SU-DHL-6 (cell line): ENCODE data around the gene CIB4.

ENCODE experiments used
- H2AFZ ChIP-seq: fragments of 200-600 bp; sonication (generic); 2 replicates; pipeline ENCODE4 v1.6.1; 2014; ENCODE audit warnings: low read depth, mild to moderate bottlenecking, moderate library complexity, mixed read lengths, antibody characterized with exemption, low read length; ENCODE audit not compliant: severe bottlenecking
- H3F3A ChIP-seq: fragments of 200-600 bp; shearing (Covaris generic); 2 replicates; pipeline ENCODE4 v1.6.0; 2016; ENCODE audit warnings: antibody characterized with exemption, mild to moderate bottlenecking; ENCODE audit not compliant: insufficient read depth
- H3K27ac ChIP-seq: fragments of 200-600 bp; sonication (generic); 2 replicates; pipeline ENCODE4 v1.5.1; 2016; ENCODE audit warnings: low read depth, mild to moderate bottlenecking, low read length, moderate library complexity, mixed read lengths
- H3K27me3 ChIP-seq: fragments of 200-600 bp; sonication (generic), shearing (Covaris generic); 2 replicates; pipeline ENCODE4 v1.6.0; 2014; ENCODE audit warnings: mild to moderate bottlenecking, low read length
- H3K36me3 ChIP-seq: fragments of 200-600 bp; sonication (generic); 2 replicates; pipeline ENCODE4 v1.6.1; 2014; ENCODE audit warnings: mild to moderate bottlenecking, low read length, mixed read lengths
- H3K4me2 ChIP-seq: fragments of 300-600, 200-600 bp; shearing (Covaris generic), sonication (generic); 2 replicates; pipeline ENCODE4 v1.6.0; 2014; ENCODE audit warnings: low read length, low read depth, mild to moderate bottlenecking; ENCODE audit not compliant: poor library complexity, severe bottlenecking
- H3K4me3 ChIP-seq: fragments of 200-600 bp; sonication (generic); 2 replicates; pipeline ENCODE4 v1.5.1; 2014; ENCODE audit warnings: antibody characterized with exemption, low read length, mild to moderate bottlenecking, mixed read lengths; ENCODE audit not compliant: insufficient read depth, poor library complexity, severe bottlenecking
- H3K79me2 ChIP-seq: fragments of 200-600 bp; sonication (generic); 2 replicates; pipeline ENCODE4 v1.6.1; 2014; ENCODE audit warnings: mild to moderate bottlenecking, low read length, moderate library complexity; ENCODE audit not compliant: insufficient read depth
- H3K9ac ChIP-seq: fragments of 200-600 bp; sonication (generic); 2 replicates; pipeline ENCODE4 v1.7.0; 2014; ENCODE audit warnings: mild to moderate bottlenecking, low read length
- H3K9me2 ChIP-seq: fragments of 200-600 bp; sonication (generic); replicated peaks from 2 replicates; pipeline ENCODE4 v1.6.1; 2014; ENCODE audit warnings: low read length; ENCODE audit not compliant: insufficient read depth
- H3K9me3 ChIP-seq: fragments of 200-600 bp; sonication (generic); 2 replicates; pipeline ENCODE4 v1.6.1; 2014; ENCODE audit warnings: low read length, mixed read lengths; ENCODE audit not compliant: insufficient read depth
- H4K20me1 ChIP-seq: fragments of 200-600 bp; sonication (generic); 2 replicates; pipeline ENCODE4 v1.6.1; 2014; ENCODE audit warnings: low read depth, mild to moderate bottlenecking, antibody characterized with exemption, low read length, moderate library complexity, mixed read lengths
- CTCF ChIP-seq: fragments of 200-600 bp; sonication (generic); IDR thresholded peaks from one replicate; pipeline ENCODE4 v1.5.1; 2017; ENCODE audit warnings: antibody characterized with exemption, mild to moderate bottlenecking, low read length, moderate library complexity; ENCODE audit not compliant: insufficient read depth, poor library complexity, severe bottlenecking
- EZH2phosphoT487 ChIP-seq: fragments of 200-600 bp; sonication (generic), shearing (Covaris generic); conservative IDR thresholded peaks from 2 replicates; pipeline ENCODE4 v1.6.1; 2018; ENCODE audit warnings: mild to moderate bottlenecking, antibody characterized with exemption, low read length, moderate library complexity, mixed read lengths

CIB4 gene

GRCh38 chr2:26590508-26590907 is 50.7 kb downstream of the CIB4 start:
- H3K9me3 ChIP-seq, result no peaks in the 10 kb centered on the region
- H2AFZ ChIP-seq, result no peak overlapping the region
- H3K9me2 ChIP-seq, result no peaks in the 10 kb centered on the region
- H3K4me3 ChIP-seq, result no peak overlapping the region
- H3K27ac ChIP-seq, result no peak overlapping the region
- no peaks in the 10 kb centered on the region for H3F3A ChIP-seq
- H3K79me2 ChIP-seq, result no peaks in the 10 kb centered on the region
- TF ChIP-seq CTCF (no peak), EZH2phosphoT487 (no peak)
- no peak overlapping the region for H3K4me2 ChIP-seq
- H4K20me1 ChIP-seq, result no peaks in the 10 kb centered on the region
- H3K27me3 ChIP-seq, result no peaks in the 10 kb centered on the region
- H3K9ac ChIP-seq, result no peak overlapping the region
- H3K36me3 ChIP-seq, result no peaks in the 10 kb centered on the region

- Histone ChIP-seq H3K27me3 (no peaks in the 10 kb centered on the region), H2AFZ (no peak overlapping the region), H3K9ac (no peak overlapping the region), H4K20me1 (no peaks in the 10 kb centered on the region), H3K9me2 (no peaks in the 10 kb centered on the region), H3K4me3 (no peak overlapping the region), H3K4me2 (no peak overlapping the region), H3K79me2 (no peaks in the 10 kb centered on the region), H3K9me3 (no peaks in the 10 kb centered on the region), H3K36me3 (no peaks in the 10 kb centered on the region), H3F3A (no peaks in the 10 kb centered on the region), H3K27ac (no peak overlapping the region)
- TF ChIP-seq EZH2phosphoT487 (no peak), CTCF (no peak)
Observed at GRCh38 chr2:26588576-26588975, 52.6 kb downstream of the CIB4 start.

- Histone ChIP-seq H3K9me2 (no peaks in the 10 kb centered on the region), H3K4me2 (no peak overlapping the region), H3K9ac (no peak overlapping the region), H3K27me3 (no peaks in the 10 kb centered on the region), H3K36me3 (no peaks in the 10 kb centered on the region), H2AFZ (no peak overlapping the region), H3K27ac (no peak overlapping the region), H3K9me3 (no peaks in the 10 kb centered on the region), H4K20me1 (no peaks in the 10 kb centered on the region), H3K79me2 (no peaks in the 10 kb centered on the region), H3K4me3 (no peak overlapping the region), H3F3A (no peaks in the 10 kb centered on the region)
- TF ChIP-seq EZH2phosphoT487 (no peak), CTCF (no peak)
Observed at GRCh38 chr2:26587994-26588393, 53.2 kb downstream of the CIB4 start.
